Right renal pelvis (tissue), 4 donors: ENCODE results near the gene UROS. TPM values are rescaled to one million over a fixed set of nuclear protein-coding genes. Genes with fewer than 3 reads are reported as not detected.

ENCODE experiments used
- DNase-seq, 4 donors: peaks; one replicate each; pipeline ENCODE4 v3.0.0-alpha.2; 2013; ENCODE audit warnings: low read depth in 4 of 4, low spot score in 3 of 4, missing footprints in 1 of 4
- polyA plus RNA-seq, 4 donors: library from polyadenylated mRNA; unstranded; fragments of 120-200 nt; gene quantifications; one replicate each; pipeline ENCODE4 v1.2.1, GENCODE V29; 2013; ENCODE audit not compliant: insufficient read length in 4 of 4

UROS gene
- polyA plus RNA-seq, 4 donors: 51.6 to 61.9 (median 58.3) TPM

DNA sequence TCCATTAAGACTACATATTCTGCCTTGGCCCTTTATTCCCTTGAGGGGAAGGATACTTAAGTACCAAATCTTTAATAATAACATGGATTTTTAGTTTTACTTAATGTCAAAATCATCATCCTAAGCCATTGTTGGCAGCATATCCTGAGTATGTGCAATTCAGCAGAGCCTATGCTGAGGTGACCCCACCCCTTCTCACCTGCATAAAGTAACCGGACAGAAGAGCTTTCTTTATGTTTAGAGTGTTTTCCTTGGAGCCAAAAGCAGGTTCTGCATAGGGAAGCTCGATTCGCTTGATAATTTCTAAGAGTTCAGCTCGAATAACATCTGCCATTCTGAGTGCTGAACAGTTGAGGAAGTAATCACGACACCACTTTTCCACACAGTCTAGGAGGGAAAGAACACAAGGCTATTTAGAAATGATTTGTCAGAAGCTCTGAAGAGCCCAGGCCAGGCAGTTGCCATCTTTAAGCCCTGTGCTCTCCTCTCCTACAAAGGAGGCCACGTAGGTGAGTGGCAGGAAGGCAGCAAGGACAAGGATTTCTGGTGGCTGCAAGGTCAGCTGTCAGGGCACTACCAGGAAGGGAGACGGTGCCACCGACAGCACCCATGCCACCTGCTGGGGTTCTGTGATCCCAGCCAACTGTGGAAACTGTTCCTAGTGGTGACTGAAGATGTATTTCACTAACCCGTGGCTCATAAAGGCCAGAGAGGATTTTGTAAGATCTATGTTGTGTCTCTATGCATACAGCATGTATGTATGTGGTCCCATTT, 15.9 kb upstream of the UROS start:
- DNase-seq: no peak

GRCh38 chr10:125836746-125837145, 13.7 kb upstream of the UROS start:
- DNase-seq: no peak

GRCh38 chr10:125828311-125828710, 5.3 kb upstream of the UROS start:
- DNase-seq: no peak

DNA sequence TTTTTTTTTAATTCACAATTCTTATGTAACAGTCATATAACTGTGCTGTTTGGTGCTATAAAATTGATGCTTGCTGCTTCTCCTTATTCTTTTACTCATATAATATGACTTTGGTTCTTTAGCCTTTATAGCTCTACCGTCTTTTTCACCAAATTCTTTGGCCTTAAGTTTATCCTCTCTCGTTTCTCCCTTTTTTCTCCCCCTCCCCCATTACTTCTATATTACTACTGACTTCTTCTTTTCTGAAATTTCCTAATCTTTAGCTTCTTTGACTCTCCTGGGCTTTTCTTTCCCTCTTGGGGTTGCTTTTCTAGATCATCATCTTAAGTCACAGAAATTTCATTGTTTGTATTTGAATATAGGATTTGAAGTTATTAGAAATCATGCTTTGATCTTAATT, 4.1 kb upstream of the UROS start:
- DNase-seq: no peak

- DNase-seq: no peak
Measured at GRCh38 chr10:125824736-125825135, 1.7 kb upstream of the UROS start.

GRCh38 chr10:125823663-125824251, 699 bp upstream of the UROS start:
- no peak for DNase-seq

GRCh38 chr10:125820701-125821100, 2.4 kb downstream of the UROS start:
- DNase-seq: no peak

- DNase-seq: no peak
Measured at GRCh38 chr10:125817337-125817946, 5.6 kb downstream of the UROS start.

GRCh38 chr10:125816548-125816947, 6.5 kb downstream of the UROS start:
- DNase-seq: no peak

DNA sequence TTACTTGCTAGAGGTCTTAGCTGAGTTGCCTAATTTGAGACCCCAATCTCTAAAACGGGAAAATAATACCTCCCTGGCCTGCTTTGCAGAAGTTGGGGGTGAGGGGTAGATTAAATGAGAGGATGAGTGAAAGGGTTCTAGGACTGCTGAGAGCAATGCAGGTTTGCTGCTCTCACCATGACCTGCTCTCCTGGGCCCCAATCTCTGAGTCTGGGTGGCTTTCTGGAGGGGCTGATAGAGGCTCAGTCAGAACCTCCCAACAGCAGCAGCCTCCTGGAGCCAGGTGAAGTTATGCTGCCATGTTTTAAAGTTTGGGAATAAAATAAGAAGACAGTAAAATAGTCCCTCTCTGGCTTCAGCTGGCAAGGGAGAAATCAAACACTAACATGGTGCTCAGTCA, 7.3 kb downstream of the UROS start:
- DNase-seq: no peak

DNA sequence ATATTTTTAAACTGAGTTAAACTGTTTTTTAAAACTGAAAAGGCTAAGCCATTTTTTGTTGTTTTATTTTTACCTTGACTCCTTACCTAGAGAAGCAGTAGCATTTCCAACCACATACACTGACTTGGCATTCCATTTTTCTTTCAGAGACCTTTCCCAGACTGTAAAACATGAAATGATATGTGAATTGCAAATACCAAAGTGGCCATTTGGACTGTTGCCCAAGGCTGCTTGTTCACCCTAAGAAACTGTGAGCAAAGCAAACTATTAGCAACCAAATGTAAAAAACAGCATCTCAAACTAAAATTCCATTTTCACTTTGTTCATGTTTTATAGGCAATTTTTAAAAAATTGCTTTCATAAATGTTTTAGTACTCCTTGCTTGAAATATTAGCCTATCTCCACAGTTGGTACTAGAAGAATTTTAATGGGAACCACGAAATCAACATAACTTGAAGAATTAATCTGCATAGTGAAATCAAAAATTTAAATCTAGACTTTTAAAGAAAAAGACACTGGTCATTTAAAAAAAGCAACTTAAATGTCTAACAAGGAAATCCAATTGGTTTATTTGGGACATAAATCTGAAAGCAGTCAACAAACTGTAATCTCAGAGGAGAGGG, 10.8 kb downstream of the UROS start:
- DNase-seq: no peak

GRCh38 chr10:125811251-125811650, 11.8 kb downstream of the UROS start:
- no peak for DNase-seq

DNA sequence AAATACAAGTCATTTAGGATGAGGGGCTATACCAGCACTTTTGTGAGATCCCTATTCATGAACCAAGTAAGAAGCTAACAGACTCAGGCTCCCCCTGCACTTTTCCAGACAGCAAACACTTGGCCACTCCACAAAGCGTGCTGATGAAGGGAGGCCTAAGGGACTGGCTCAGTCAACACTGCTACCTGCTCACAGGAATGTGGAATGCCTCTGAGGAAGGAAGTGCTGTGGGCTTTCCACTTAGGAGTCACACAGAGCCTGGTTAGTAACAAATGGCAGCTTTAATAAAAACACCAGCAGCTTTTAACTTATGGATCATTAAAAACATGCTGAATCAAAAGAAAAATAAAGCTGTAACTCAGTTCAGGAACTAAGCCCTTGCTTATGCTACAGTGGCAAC, 15.0 kb downstream of the UROS start:
- DNase-seq: no peak

GRCh38 chr10:125802739-125803138, 20.3 kb downstream of the UROS start:
- DNase-seq: no peak

- DNase-seq: no peak
Measured at GRCh38 chr10:125802131-125802530, 20.9 kb downstream of the UROS start.

DNA sequence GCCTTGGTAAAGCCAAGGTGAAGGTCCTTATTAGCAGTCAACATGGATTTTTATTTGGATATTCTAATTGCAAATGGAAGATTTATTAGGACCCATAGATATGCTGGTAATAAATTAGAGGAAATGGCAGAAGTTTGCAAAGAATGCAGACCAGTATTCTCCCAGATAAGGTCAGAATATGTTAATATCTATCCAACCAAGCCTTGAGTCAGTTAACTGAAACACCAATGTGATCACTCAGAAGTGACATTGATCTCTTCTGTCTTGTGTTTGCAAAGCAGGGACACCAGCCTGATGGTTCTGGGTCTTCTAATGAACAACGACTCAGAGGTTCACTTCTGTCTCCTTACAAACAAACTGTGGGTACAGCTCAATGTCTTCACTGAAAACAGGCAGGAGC, 21.5 kb downstream of the UROS start:
- DNase-seq: no peak

DNA sequence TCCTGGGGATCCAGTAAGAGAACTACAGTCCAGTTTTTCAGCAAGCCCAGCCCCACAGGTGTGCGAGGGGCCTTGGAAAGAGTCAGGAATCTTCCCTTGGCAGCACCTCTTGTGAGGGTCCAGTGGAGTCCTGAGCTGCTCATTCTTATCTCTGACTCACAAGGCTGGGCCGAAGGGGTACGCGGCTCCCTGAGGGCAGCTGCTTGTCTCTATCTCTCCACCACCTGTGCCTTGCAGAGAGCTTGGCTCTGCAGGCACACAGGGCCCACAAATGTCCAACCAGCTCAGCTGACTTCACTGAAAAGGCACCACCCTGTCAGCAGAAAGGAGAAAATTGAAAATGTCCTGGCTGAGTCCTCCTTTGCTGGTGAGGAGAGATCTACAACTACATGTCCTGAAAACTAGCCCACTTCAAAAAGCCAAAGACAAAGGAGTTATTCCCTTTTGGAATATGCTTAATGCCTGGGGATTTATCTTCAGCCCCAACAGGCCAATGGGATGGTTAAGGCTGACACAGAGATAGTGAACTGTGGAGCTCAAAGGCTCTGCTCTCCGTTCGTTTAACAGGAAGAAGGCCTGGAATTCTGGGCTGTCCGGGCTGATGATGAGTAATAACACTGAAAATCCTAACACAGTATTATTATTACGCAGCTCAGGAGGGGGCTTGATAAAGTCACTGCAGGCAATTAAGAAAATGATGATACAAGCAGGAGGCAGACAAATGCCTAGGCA, 23.4 kb downstream of the UROS start:
- DNase-seq: no peak

- no peak for DNase-seq
Measured at GRCh38 chr10:125797994-125798662, 24.9 kb downstream of the UROS start.

GRCh38 chr10:125797424-125797823, 25.6 kb downstream of the UROS start:
- no peak for DNase-seq

- no peak for DNase-seq
Measured at GRCh38 chr10:125795637-125796190, 27.3 kb downstream of the UROS start.
